Retinal pigment epithelial cell (primary cell): Measurements from ENCODE around the gene TRIM59.

Experiments used
- DNase-seq: peaks from one replicate; pipeline ENCODE4 v3.0.0-alpha.2; 2010; ENCODE audit warnings: low read depth
- H3K4me3 ChIP-seq: 2 replicates; pipeline ENCODE4 v1.5.1; 2011; ENCODE audit warnings: mild to moderate bottlenecking, low read length, control low read depth, moderate library complexity
- CTCF ChIP-seq: conservative IDR thresholded peaks from 2 replicates; pipeline ENCODE4 v1.5.1; 2011; ENCODE audit warnings: low read depth, low read length, control low read depth, inconsistent platforms

TRIM59 gene

GRCh38 chr3:160479376-160479775 lies 29.8 kb upstream of the TRIM59 start:
- DNase-seq, result no peak
- TF ChIP-seq CTCF, result no peak
- no peak overlapping the region for H3K4me3 ChIP-seq

DNA sequence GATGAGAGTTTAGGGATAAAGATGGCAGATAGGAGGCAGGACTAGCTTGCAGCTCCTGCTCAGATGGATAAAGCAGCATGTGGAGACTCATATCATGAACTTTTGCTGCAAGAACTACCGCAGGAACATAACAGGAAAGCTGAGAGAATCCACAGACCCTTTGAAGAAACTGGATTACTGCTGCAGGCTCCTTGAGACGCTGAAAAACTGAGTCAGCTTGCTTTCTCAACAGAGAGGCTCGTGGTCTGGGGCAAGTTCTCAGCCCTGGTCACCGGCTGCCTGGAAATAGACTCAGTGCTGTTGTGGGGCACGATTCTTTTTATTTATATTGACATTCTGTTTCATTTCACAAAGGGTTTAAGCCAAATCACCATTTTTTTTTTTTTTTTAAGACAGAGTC lies 28.8 kb upstream of the TRIM59 start:
- TF ChIP-seq CTCF, result no peak
- H3K4me3 ChIP-seq, result no peak overlapping the region
- no peak for DNase-seq

GRCh38 chr3:160477750-160478149 lies 28.2 kb upstream of the TRIM59 start:
- TF ChIP-seq CTCF, result no peak
- DNase-seq, result no peak

DNA sequence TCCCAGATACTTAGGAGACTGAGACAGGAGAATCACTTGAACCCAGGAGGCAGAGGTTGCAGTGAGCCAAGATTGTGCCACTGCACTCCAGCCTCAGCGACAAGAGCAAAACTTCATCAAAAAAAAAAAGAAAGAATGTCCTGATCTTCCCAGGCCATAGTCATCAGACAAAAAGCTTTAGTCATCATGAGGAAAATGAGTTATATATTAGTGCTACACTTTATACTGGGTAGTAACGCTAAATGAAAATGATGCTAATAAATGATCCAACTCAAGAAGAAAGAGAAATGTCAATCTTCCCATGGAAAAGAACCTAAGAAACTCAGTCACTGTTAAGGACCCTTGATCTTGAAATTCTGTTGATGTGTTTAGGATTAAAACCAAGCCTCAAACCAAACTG lies 26.3 kb upstream of the TRIM59 start:
- H3K4me3 ChIP-seq, result no peak overlapping the region
- no peak for TF ChIP-seq CTCF
- no peak for DNase-seq

More at GRCh38 chr3:160477750-160478149, 28.2 kb upstream of the TRIM59 start:
- H3K4me3 ChIP-seq, result no peak overlapping the region

- H3K4me3 ChIP-seq, result no peak overlapping the region
- DNase-seq, result no peak
- no peak for TF ChIP-seq CTCF
Measured at GRCh38 chr3:160475153-160475552, 25.6 kb upstream of the TRIM59 start.

DNA sequence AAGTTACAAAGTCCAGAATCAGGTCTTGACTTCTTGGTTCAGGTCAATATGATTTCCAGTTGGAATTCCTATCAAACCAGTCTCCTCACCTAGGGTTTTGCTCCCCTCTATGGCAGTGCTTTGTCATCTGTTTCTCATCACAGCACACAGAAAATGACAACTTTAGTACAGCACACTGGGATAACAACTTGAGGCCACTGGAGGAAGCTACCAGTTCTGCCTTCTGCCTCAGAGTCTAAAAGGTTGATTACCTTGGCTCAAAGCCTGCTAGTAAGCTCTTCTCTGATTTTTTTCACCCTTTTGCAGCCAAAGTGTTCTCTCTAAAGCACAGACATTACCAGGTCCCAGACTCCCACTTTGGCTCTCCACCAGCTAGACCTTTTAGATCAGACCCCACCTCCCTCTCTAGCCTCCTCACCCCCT lies 24.8 kb upstream of the TRIM59 start:
- no peak for TF ChIP-seq CTCF
- H3K4me3 ChIP-seq, result no peak overlapping the region
- no peak for DNase-seq

DNA sequence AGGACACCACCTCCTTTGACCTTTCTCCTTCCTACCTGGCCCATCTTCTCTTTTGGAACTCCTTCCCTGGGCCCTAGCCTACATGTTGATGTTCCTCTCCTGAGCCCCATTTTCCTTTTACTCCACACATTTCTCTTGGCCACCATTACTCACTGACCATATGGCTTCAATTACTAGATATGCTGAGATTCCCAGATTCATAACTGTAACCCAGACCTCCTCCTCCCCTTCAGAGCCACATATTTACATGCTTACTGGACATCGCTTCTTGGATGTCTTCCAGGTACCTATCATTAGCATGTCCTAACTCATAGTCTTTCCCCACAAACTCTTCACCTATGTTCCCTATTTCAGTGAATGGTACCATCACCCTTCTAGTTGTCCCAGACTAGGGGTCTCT lies 24.4 kb upstream of the TRIM59 start:
- no peak for TF ChIP-seq CTCF
- DNase-seq, result no peak
- H3K4me3 ChIP-seq, result no peak overlapping the region
